ENCODE measurements around the gene SPACA9. TPM values are rescaled to one million over a fixed set of nuclear protein-coding genes. Genes with fewer than 3 reads are reported as not detected.
A peak's percentile ranks its signal among the peaks of the same experiment; 100 is the strongest.

The SPACA9 gene
- total RNA-seq, 1 experiment from 2014 or later = 19.2 TPM

GRCh38 chr9:132894862-132895835, 16.5 kb downstream of the SPACA9 start:
- no peaks in the 10 kb centered on the region for H3K27me3 ChIP-seq (ENCODE audit: insufficient read depth, low read depth)
- H4K20me1 ChIP-seq (ENCODE audit: insufficient read depth) = peaks cover 3% of the 10 kb centered on the region; the same call in 1 of the 2 replicates
- H3K4me3 ChIP-seq = no peak overlapping the region
- H3K36me3 ChIP-seq (ENCODE audit: low read depth) = peaks cover 16% of the 10 kb centered on the region; the same call in 1 of the 2 replicates
- no peaks in the 10 kb centered on the region for H3K79me2 ChIP-seq (ENCODE audit: low read depth)
- TF ChIP-seq EZH2 (IDR thresholded peaks at IDR 0.05; ENCODE audit: low read depth) (no peak), CTCF (conservative IDR thresholded peaks at IDR 0.05) (no peak)
- H2AFZ ChIP-seq = no peak overlapping the region
- no TSS peak for BruUV-seq (replicated peaks)
- H3K4me1 ChIP-seq (replicated peaks; ENCODE audit: insufficient read depth) = peaks cover 19% of the 10 kb centered on the region
- intact Hi-C loops (cut with micrococcal nuclease; ENCODE audit: unreplicated experiment) = no loop called here
- H3K27ac ChIP-seq = no peak overlapping the region
- ChIA-PET CTCF (no interaction called here), POLR2A (ENCODE audit: unreplicated experiment) (interaction anchor here (0.6 kb wide), 2 partner anchors 15 to 135 kb away, joined by 3 to 4 read pairs; no protein-coding TSS in a partner anchor)
- H3K9me2 ChIP-seq (ENCODE audit: insufficient read depth) = no peaks in the 10 kb centered on the region
- H3K9me3 ChIP-seq (ENCODE audit: insufficient read depth, low read depth) = no peaks in the 10 kb centered on the region
- H3K4me2 ChIP-seq = peak overlapping the region; percentile 39
- peaks cover 13% of the 10 kb centered on the region; the same call in 1 of the 2 replicates for H3F3A ChIP-seq (ENCODE audit: insufficient read depth, low read depth)
- DNase-seq = peak; percentile 44 to 74

DNA sequence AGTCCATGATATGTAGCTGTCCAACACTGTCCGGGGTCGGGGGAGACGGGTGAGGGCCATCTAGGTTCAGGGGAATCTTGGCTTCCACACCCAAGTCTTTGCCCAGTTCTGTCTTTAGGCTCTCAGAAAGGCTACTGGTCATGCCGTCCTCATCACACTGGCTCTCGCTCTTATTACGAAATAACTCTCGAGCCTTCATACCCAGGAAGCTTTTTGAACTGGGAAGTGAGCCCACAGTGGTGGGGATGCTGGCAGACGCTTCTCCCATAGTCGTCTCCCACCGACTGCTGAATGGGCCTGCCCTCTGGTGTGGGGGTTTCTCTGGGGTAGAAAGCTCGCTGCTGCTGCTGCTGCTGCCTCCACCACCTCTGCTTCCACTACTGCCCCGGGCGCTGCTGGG, 17.6 kb downstream of the SPACA9 start:
- CTCF ChIA-PET = no interaction called here
- TF ChIP-seq EZH2 (IDR thresholded peaks at IDR 0.05; ENCODE audit: low read depth) = no peak
- no peak for TF ChIP-seq CTCF (conservative IDR thresholded peaks at IDR 0.05)
- no peaks in the 10 kb centered on the region for H3K9me2 ChIP-seq (ENCODE audit: insufficient read depth)

GRCh38 chr9:132896906-132897305, 18.2 kb downstream of the SPACA9 start:
- H3K9me3 ChIP-seq (ENCODE audit: insufficient read depth, low read depth) = no peaks in the 10 kb centered on the region
- no peaks in the 10 kb centered on the region for H3K79me2 ChIP-seq (ENCODE audit: low read depth)
- DNase-seq = no peak
- POLR2A ChIA-PET (ENCODE audit: unreplicated experiment) = no interaction called here
- H3K4me1 ChIP-seq (replicated peaks; ENCODE audit: insufficient read depth) = peaks cover 19% of the 10 kb centered on the region
- H4K20me1 ChIP-seq (ENCODE audit: insufficient read depth) = peaks cover 8% of the 10 kb centered on the region; the same call in 1 of the 2 replicates
- BruUV-seq (replicated peaks) = no TSS peak
- no peak overlapping the region for H2AFZ ChIP-seq
- CTCF ChIA-PET = interaction anchor here (0.6 to 0.7 kb wide), 3 partner anchors 23 to 1219 kb away, joined by 9 to 12 read pairs (median 9); no protein-coding TSS in a partner anchor
- no peaks in the 10 kb centered on the region for H3K27me3 ChIP-seq (ENCODE audit: insufficient read depth, low read depth)
- H3K36me3 ChIP-seq (ENCODE audit: low read depth) = peaks cover 25% of the 10 kb centered on the region; the same call in 1 of the 2 replicates
- no peak for TF ChIP-seq CTCF (conservative IDR thresholded peaks at IDR 0.05)
- TF ChIP-seq EZH2 (IDR thresholded peaks at IDR 0.05; ENCODE audit: low read depth) = no peak
- no peak overlapping the region for H3K4me2 ChIP-seq
- H3F3A ChIP-seq (ENCODE audit: insufficient read depth, low read depth) = peaks cover 13% of the 10 kb centered on the region; the same call in 1 of the 2 replicates
- intact Hi-C loops (cut with micrococcal nuclease; ENCODE audit: unreplicated experiment) = no loop called here
- no peaks in the 10 kb centered on the region for H3K9me2 ChIP-seq (ENCODE audit: insufficient read depth)
- no peak overlapping the region for H3K27ac ChIP-seq
- no peak overlapping the region for H3K4me3 ChIP-seq

More for the DNA sequence above, 17.6 kb downstream of the SPACA9 start:
- Histone ChIP-seq H3K4me3 (no peak overlapping the region), H3K36me3 (ENCODE audit: low read depth) (peaks cover 24% of the 10 kb centered on the region; the same call in 1 of the 2 replicates), H3K9me3 (ENCODE audit: insufficient read depth, low read depth) (no peaks in the 10 kb centered on the region), H4K20me1 (ENCODE audit: insufficient read depth) (peaks cover 4% of the 10 kb centered on the region; the same call in 1 of the 2 replicates), H3K4me1 (replicated peaks; ENCODE audit: insufficient read depth) (peaks cover 19% of the 10 kb centered on the region), H3K27ac (no peak overlapping the region), H3K27me3 (ENCODE audit: insufficient read depth, low read depth) (no peaks in the 10 kb centered on the region), H3F3A (ENCODE audit: insufficient read depth, low read depth) (peaks cover 13% of the 10 kb centered on the region; the same call in 1 of the 2 replicates), H2AFZ (no peak overlapping the region), H3K79me2 (ENCODE audit: low read depth) (no peaks in the 10 kb centered on the region), H3K4me2 (no peak overlapping the region)
- intact Hi-C loops (cut with micrococcal nuclease; ENCODE audit: unreplicated experiment) = no loop called here
- BruUV-seq (replicated peaks) = no TSS peak
- DNase-seq = no peak
- POLR2A ChIA-PET (ENCODE audit: unreplicated experiment) = no interaction called here
